ENCODE data around the gene NMUR1.

The NMUR1 gene

DNA sequence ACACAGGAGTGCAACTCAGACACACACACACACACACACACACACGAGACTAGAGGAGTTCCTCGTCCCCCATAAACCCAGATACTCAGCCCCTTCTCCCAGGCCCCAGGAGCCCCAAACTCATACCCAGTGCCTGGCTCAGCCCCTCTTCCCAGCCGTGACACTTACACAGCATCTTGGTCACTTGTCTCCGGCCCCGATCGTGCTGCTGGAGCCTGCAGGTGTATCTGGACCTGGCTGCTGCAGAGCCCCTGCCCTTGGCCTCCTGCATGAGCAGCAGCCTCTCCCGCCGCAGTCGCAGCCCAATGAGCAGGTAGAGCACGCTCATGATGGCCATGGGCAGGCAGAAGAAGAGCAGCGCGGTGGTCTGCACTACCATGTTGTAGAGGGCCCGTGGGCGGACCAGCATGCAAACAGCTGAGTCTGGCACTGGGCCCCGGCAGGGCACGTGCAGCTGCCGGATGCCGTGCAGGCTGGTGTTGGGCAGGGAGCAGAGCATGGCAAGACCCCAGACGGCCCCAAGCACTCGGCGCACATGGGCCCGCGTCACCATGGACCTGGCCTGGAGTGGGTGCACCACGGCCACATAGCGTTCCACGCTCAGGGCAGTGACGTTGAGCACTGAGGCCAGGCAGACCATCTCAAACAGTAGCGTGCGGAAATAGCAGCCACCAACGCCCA is 2.1 kb downstream of the NMUR1 start (continued):
- TF ChIP-seq, protein P1, sequence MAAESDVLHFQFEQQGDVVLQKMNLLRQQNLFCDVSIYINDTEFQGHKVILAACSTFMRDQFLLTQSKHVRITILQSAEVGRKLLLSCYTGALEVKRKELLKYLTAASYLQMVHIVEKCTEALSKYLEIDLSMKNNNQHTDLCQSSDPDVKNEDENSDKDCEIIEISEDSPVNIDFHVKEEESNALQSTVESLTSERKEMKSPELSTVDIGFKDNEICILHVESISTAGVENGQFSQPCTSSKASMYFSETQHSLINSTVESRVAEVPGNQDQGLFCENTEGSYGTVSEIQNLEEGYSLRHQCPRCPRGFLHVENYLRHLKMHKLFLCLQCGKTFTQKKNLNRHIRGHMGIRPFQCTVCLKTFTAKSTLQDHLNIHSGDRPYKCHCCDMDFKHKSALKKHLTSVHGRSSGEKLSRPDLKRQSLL (tag by site-specific recombination; IDR thresholded peaks at IDR 0.05): no peak
- TF ChIP-seq ZNF214 (tag by site-specific recombination; IDR thresholded peaks at IDR 0.05; ENCODE audit: borderline replicate concordance) (no peak), BCL11A (tag by site-specific recombination; IDR thresholded peaks at IDR 0.05; ENCODE audit: low read depth) (no peak), ZFP37 (tag by site-specific recombination; IDR thresholded peaks at IDR 0.05) (no peak), TRIM28 (IDR thresholded peaks at IDR 0.05; ENCODE audit: borderline replicate concordance, low read length) (no peak), ZNF202 (tag by site-specific recombination; IDR thresholded peaks at IDR 0.05; ENCODE audit: borderline replicate concordance) (no peak)
- TF ChIP-seq, protein P2, sequence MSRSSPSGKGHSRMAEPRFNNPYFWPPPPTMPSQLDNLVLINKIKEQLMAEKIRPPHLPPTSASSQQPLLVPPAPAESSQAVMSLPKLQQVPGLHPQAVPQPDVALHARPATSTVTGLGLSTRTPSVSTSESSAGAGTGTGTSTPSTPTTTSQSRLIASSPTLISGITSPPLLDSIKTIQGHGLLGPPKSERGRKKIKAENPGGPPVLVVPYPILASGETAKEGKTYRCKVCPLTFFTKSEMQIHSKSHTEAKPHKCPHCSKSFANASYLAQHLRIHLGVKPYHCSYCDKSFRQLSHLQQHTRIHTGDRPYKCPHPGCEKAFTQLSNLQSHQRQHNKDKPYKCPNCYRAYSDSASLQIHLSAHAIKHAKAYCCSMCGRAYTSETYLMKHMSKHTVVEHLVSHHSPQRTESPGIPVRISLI (tag by site-specific recombination; IDR thresholded peaks at IDR 0.05): no peak
- TF ChIP-seq, protein P3, sequence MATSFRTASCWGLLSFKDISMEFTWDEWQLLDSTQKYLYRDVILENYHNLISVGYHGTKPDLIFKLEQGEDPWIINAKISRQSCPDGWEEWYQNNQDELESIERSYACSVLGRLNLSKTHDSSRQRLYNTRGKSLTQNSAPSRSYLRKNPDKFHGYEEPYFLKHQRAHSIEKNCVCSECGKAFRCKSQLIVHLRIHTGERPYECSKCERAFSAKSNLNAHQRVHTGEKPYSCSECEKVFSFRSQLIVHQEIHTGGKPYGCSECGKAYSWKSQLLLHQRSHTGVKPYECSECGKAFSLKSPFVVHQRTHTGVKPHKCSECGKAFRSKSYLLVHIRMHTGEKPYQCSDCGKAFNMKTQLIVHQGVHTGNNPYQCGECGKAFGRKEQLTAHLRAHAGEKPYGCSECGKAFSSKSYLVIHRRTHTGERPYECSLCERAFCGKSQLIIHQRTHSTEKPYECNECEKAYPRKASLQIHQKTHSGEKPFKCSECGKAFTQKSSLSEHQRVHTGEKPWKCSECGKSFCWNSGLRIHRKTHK (tag by site-specific recombination; IDR thresholded peaks at IDR 0.05): no peak

DNA sequence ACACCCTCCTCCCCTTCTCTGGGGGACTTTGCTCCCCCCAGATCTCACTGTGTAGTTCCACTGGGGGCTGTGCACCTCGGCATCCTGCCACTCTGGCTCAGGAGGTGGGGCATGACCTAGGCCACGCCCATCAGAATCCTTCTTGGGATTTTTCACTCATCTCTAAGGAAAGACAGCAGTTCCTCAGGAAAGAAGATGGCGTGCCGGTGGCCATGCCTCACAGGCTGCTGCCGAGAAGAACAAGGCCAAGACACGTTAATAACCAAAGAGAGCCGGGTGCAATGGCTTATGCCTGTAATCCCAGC is 3.2 kb downstream of the NMUR1 start:
- POLR2A ChIA-PET: no interaction called here
- CTCF ChIA-PET: interaction anchor here (3.1 kb wide), 1 partner anchor 9 kb away, joined by 14 read pairs; no protein-coding TSS in a partner anchor
- H3K4me1 ChIP-seq (ENCODE audit: control insufficient read depth, insufficient read depth, low read length): no peaks in the 10 kb centered on the region
- no peaks in the 10 kb centered on the region for H3K36me3 ChIP-seq (ENCODE audit: control insufficient read depth in 2 of 2, insufficient read depth in 1 of 2, low read length in 2 of 2)
- TF ChIP-seq ZNF473 (tag by site-specific recombination; IDR thresholded peaks at IDR 0.05): no peak
- H3K27ac ChIP-seq (ENCODE audit: extremely low read depth, low read depth, low read length): no peak overlapping the region
- H3K9me3 ChIP-seq (ENCODE audit: control insufficient read depth, insufficient read depth, low read depth, low read length): no peaks in the 10 kb centered on the region
- no peak overlapping the region for H3K4me3 ChIP-seq (ENCODE audit: low read depth, low read length)

DNA sequence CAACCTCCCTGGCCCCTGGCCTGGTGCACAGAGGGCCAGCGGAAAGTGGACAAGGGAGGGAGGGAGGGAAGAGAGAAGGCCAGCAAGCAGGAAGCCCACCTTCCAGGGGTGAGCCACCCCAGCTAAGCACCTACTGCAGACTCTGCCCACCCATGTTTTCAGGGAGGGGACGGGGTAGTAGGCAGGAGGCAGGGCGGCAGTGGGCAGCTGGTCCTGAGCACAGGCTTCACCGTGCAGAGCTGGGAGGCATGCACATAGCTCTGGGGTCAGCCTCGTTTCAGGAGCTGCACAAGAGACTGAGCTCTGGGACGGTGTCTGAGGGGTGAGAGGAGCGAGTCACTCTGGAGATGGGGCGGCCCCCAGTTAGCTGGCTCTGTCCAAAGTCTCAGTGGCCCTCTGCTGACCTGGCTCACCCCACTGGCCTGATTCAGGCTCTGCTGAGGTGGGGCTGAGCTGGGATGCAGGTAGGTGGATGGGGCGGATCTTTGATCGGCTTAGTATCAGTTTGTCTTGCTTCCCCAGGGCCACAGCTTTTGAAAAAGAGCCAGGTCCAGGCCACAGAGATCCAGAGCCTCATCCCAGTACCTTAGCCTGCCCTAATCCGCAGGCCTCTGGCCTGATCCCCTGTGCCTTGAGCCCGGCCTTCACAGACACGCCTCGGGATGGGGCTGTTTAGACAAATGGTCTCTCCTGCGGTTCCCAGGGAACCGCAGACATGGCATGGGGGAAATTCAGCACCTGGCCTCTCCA is 3.7 kb downstream of the NMUR1 start:
- Histone ChIP-seq H3K36me3 (ENCODE audit: control insufficient read depth in 2 of 2, insufficient read depth in 1 of 2, low read length in 2 of 2) (no peaks in the 10 kb centered on the region), H3K9me3 (ENCODE audit: control insufficient read depth, insufficient read depth, low read depth, low read length) (no peaks in the 10 kb centered on the region), H3K27ac (ENCODE audit: extremely low read depth, low read depth, low read length) (no peak overlapping the region), H3K4me3 (ENCODE audit: low read depth, low read length) (no peak overlapping the region), H3K4me1 (ENCODE audit: control insufficient read depth, insufficient read depth, low read length) (no peaks in the 10 kb centered on the region)
- ChIA-PET POLR2A (interaction anchor here (1.1 kb wide), 1 partner anchor 63 kb away, joined by 3 read pairs; no protein-coding TSS in a partner anchor), CTCF (interaction anchor here (0.6 to 3.1 kb wide), 5 partner anchors 9 to 269 kb away, joined by 3 to 14 read pairs (median 4); no protein-coding TSS in a partner anchor)
- TF ChIP-seq HOXA7 (CRISPR knock-in tag; IDR thresholded peaks at IDR 0.05; ENCODE audit: borderline replicate concordance) (no peak), ZBTB17 (tag by site-specific recombination; IDR thresholded peaks at IDR 0.05) (no peak), ZNF549 (tag by site-specific recombination; IDR thresholded peaks at IDR 0.05) (no peak), ZSCAN23 (tag by site-specific recombination; IDR thresholded peaks at IDR 0.05) (no peak), TRIM28 (IDR thresholded peaks at IDR 0.05; ENCODE audit: borderline replicate concordance, low read length) (no peak), ZNF555 (tag by site-specific recombination; conservative IDR thresholded peaks at IDR 0.05) (no peak), MYNN (tag by site-specific recombination; IDR thresholded peaks at IDR 0.05; ENCODE audit: borderline replicate concordance) (no peak), OSR2 (tag by site-specific recombination; IDR thresholded peaks at IDR 0.05) (no peak), ZNF274 (IDR thresholded peaks at IDR 0.05; ENCODE audit: low read length) (no peak), ZNF274 (tag by site-specific recombination; IDR thresholded peaks at IDR 0.05; ENCODE audit: borderline replicate concordance) (no peak), SETDB1 (IDR thresholded peaks at IDR 0.05; ENCODE audit: insufficient read length, low read length) (no peak)
- TF ChIP-seq, protein P4, sequence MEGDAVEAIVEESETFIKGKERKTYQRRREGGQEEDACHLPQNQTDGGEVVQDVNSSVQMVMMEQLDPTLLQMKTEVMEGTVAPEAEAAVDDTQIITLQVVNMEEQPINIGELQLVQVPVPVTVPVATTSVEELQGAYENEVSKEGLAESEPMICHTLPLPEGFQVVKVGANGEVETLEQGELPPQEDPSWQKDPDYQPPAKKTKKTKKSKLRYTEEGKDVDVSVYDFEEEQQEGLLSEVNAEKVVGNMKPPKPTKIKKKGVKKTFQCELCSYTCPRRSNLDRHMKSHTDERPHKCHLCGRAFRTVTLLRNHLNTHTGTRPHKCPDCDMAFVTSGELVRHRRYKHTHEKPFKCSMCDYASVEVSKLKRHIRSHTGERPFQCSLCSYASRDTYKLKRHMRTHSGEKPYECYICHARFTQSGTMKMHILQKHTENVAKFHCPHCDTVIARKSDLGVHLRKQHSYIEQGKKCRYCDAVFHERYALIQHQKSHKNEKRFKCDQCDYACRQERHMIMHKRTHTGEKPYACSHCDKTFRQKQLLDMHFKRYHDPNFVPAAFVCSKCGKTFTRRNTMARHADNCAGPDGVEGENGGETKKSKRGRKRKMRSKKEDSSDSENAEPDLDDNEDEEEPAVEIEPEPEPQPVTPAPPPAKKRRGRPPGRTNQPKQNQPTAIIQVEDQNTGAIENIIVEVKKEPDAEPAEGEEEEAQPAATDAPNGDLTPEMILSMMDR (tag by site-specific recombination; IDR thresholded peaks at IDR 0.05): no peak
- TF ChIP-seq, protein P5, sequence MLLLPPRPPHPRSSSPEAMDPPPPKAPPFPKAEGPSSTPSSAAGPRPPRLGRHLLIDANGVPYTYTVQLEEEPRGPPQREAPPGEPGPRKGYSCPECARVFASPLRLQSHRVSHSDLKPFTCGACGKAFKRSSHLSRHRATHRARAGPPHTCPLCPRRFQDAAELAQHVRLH (tag by site-specific recombination; IDR thresholded peaks at IDR 0.05): no peak
- TF ChIP-seq, protein P6, sequence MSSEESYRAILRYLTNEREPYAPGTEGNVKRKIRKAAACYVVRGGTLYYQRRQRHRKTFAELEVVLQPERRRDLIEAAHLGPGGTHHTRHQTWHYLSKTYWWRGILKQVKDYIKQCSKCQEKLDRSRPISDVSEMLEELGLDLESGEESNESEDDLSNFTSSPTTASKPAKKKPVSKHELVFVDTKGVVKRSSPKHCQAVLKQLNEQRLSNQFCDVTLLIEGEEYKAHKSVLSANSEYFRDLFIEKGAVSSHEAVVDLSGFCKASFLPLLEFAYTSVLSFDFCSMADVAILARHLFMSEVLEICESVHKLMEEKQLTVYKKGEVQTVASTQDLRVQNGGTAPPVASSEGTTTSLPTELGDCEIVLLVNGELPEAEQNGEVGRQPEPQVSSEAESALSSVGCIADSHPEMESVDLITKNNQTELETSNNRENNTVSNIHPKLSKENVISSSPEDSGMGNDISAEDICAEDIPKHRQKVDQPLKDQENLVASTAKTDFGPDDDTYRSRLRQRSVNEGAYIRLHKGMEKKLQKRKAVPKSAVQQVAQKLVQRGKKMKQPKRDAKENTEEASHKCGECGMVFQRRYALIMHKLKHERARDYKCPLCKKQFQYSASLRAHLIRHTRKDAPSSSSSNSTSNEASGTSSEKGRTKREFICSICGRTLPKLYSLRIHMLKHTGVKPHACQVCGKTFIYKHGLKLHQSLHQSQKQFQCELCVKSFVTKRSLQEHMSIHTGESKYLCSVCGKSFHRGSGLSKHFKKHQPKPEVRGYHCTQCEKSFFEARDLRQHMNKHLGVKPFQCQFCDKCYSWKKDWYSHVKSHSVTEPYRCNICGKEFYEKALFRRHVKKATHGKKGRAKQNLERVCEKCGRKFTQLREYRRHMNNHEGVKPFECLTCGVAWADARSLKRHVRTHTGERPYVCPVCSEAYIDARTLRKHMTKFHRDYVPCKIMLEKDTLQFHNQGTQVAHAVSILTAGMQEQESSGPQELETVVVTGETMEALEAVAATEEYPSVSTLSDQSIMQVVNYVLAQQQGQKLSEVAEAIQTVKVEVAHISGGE (tag by site-specific recombination; conservative IDR thresholded peaks at IDR 0.05; ENCODE audit: low read depth): no peak
